H9 (cell line): Measurements from ENCODE around the gene SLC25A29. TPM values are rescaled to one million over a fixed set of nuclear protein-coding genes. Genes with fewer than 3 reads are reported as not detected.

Experiments used
- DNase-seq: peaks from one replicate; pipeline ENCODE4 v3.0.0-alpha.2; 2017
- H2AFZ ChIP-seq: one replicate; pipeline ENCODE4 v1.6.1; 2013; ENCODE audit warnings: mild to moderate bottlenecking, low read length, control low read depth, moderate library complexity
- H2AK5ac ChIP-seq: 2 replicates; pipeline ENCODE4 v1.6.1; 2013; ENCODE audit warnings: low read length, control low read depth, mixed read lengths; ENCODE audit not compliant: insufficient read length
- H2BK120ac ChIP-seq: one replicate; pipeline ENCODE4 v1.6.1; 2013; ENCODE audit warnings: low read depth, mild to moderate bottlenecking, low read length, control low read depth, inconsistent platforms; ENCODE audit not compliant: poor library complexity, severe bottlenecking
- H2BK12ac ChIP-seq: 2 replicates; pipeline ENCODE4 v1.6.1; 2013; ENCODE audit warnings: low read length, control low read depth, mixed read lengths, low read depth; ENCODE audit not compliant: insufficient read length
- H2BK15ac ChIP-seq: 2 replicates; pipeline ENCODE4 v1.6.1; 2013; ENCODE audit warnings: low read depth, low read length, control low read depth
- H2BK20ac ChIP-seq: one replicate; pipeline ENCODE4 v1.6.1; 2013; ENCODE audit warnings: low read depth, mild to moderate bottlenecking, low read length, control low read depth, inconsistent platforms; ENCODE audit not compliant: poor library complexity, severe bottlenecking
- H2BK5ac ChIP-seq: 2 replicates; pipeline ENCODE4 v1.6.1; 2013; ENCODE audit warnings: low read length, control low read depth, mixed read lengths; ENCODE audit not compliant: insufficient read length
- H3K14ac ChIP-seq: 2 replicates; pipeline ENCODE4 v1.6.1; 2013; ENCODE audit warnings: low read length, control low read depth; ENCODE audit not compliant: insufficient read depth
- H3K18ac ChIP-seq: 2 replicates; pipeline ENCODE4 v1.6.1; 2013; ENCODE audit warnings: low read depth, mild to moderate bottlenecking, mixed read lengths, low read length, control low read depth; ENCODE audit not compliant: insufficient read length
- H3K23ac ChIP-seq: 2 replicates; pipeline ENCODE4 v1.6.1; 2013; ENCODE audit warnings: low read length, control low read depth, mixed read lengths, low read depth; ENCODE audit not compliant: insufficient read length
- H3K23me2 ChIP-seq: 2 replicates; pipeline ENCODE4 v1.6.1; 2013; ENCODE audit warnings: low read depth, mild to moderate bottlenecking, mixed read lengths, low read length, control low read depth; ENCODE audit not compliant: insufficient read length, poor library complexity, severe bottlenecking
- H3K27ac ChIP-seq: 2 replicates; pipeline ENCODE4 v1.5.1; 2013; ENCODE audit warnings: low read length, control low read depth, mixed read lengths, low read depth; ENCODE audit not compliant: insufficient read length
- H3K27me3 ChIP-seq: 2 replicates; pipeline ENCODE4 v1.6.1; 2013; ENCODE audit warnings: low read length, control low read depth, inconsistent platforms; ENCODE audit not compliant: insufficient read depth
- H3K4ac ChIP-seq: 2 replicates; pipeline ENCODE4 v1.6.1; 2013; ENCODE audit warnings: low read depth, mild to moderate bottlenecking, control low read depth, inconsistent platforms, low read length, moderate library complexity
- H3K4me1 ChIP-seq: 2 replicates; pipeline ENCODE4 v1.6.1; 2013; ENCODE audit warnings: low read length, control low read depth, inconsistent platforms; ENCODE audit not compliant: insufficient read depth
- H3K4me2 ChIP-seq: 2 replicates; pipeline ENCODE4 v1.6.1; 2013; ENCODE audit warnings: low read length, control low read depth, mixed read lengths; ENCODE audit not compliant: insufficient read length, insufficient read depth
- H3K56ac ChIP-seq: 2 replicates; pipeline ENCODE4 v1.6.1; 2013; ENCODE audit warnings: low read depth, mild to moderate bottlenecking, mixed read lengths, low read length, control low read depth; ENCODE audit not compliant: insufficient read length
- H3K79me1 ChIP-seq: 2 replicates; pipeline ENCODE4 v1.6.1; 2013; ENCODE audit warnings: low read depth, mild to moderate bottlenecking, moderate library complexity, low read length, control low read depth, inconsistent platforms; ENCODE audit not compliant: insufficient read depth, poor library complexity, severe bottlenecking
- H3K79me2 ChIP-seq: 2 replicates; pipeline ENCODE4 v1.6.1; 2013; ENCODE audit warnings: low read length, control low read depth, inconsistent platforms; ENCODE audit not compliant: insufficient read depth
- H3K9ac ChIP-seq: 2 replicates; pipeline ENCODE4 v1.6.1; 2013; ENCODE audit warnings: low read length, control low read depth, mixed read lengths; ENCODE audit not compliant: insufficient read length; ENCODE audit errors: extremely low read depth
- H3K9me3 ChIP-seq: one replicate; pipeline ENCODE4 v1.6.1; 2013; ENCODE audit warnings: low read depth, low read length, inconsistent platforms; ENCODE audit not compliant: control insufficient read depth
- H3T11ph ChIP-seq: one replicate; pipeline ENCODE4 v1.6.1; 2013; ENCODE audit warnings: mild to moderate bottlenecking, low read length, control low read depth, inconsistent platforms
- H4K20me1 ChIP-seq: one replicate; pipeline ENCODE4 v1.6.1; 2013; ENCODE audit not compliant: control insufficient read depth, insufficient read length, insufficient read depth
- H4K5ac ChIP-seq: 2 replicates; pipeline ENCODE4 v1.6.1; 2013; ENCODE audit warnings: low read depth, mild to moderate bottlenecking, mixed read lengths, low read length, control low read depth; ENCODE audit not compliant: insufficient read length
- H4K8ac ChIP-seq: replicated peaks from 2 replicates; pipeline ENCODE4 v1.6.1; 2013; ENCODE audit warnings: low read length, control low read depth, mixed read lengths, low read depth; ENCODE audit not compliant: insufficient read length
- H4K91ac ChIP-seq: 2 replicates; pipeline ENCODE4 v1.6.1; 2013; ENCODE audit warnings: low read depth, mild to moderate bottlenecking, moderate library complexity, mixed read lengths, low read length, control low read depth; ENCODE audit not compliant: insufficient read length
- H3K27ac Mint-ChIP-seq, 3 experiments: 2 replicates in 2 of 3; 3 replicates in 1 of 3; pipeline ENCODE4 v1.8.0; 2020 to 2021; ENCODE audit warnings: mixed read lengths in 3 of 3, mild to moderate bottlenecking in 1 of 3, moderate library complexity in 1 of 3
- H3K27me3 Mint-ChIP-seq: 2 replicates; pipeline ENCODE4 v1.8.0; 2021; ENCODE audit warnings: low read depth, mild to moderate bottlenecking, moderate library complexity, mixed read lengths
- H3K36me3 Mint-ChIP-seq, 3 experiments: 2 replicates in 2 of 3; 3 replicates in 1 of 3; pipeline ENCODE4 v1.8.0; 2020 to 2021; ENCODE audit warnings: low read depth in 3 of 3, mixed read lengths in 3 of 3; ENCODE audit not compliant: insufficient read depth in 1 of 3
- H3K4me1 Mint-ChIP-seq, 2 experiments: 2 replicates each; pipeline ENCODE4 v1.8.0; 2020; ENCODE audit warnings: mixed read lengths in 2 of 2
- H3K4me3 Mint-ChIP-seq, 2 experiments: 2 replicates in 1 of 2; 3 replicates in 1 of 2; pipeline ENCODE4 v1.8.0; 2020 to 2021; ENCODE audit warnings: mild to moderate bottlenecking in 2 of 2, mixed read lengths in 2 of 2, moderate library complexity in 1 of 2
- H3K9me3 Mint-ChIP-seq, 2 experiments: 2 replicates in 1 of 2; 3 replicates in 1 of 2; pipeline ENCODE4 v1.8.0; 2020; ENCODE audit warnings: mild to moderate bottlenecking in 2 of 2, mixed read lengths in 2 of 2, moderate library complexity in 1 of 2
- CTCF ChIP-seq: fragments of 200-600 bp; sonication (generic); conservative IDR thresholded peaks from 3 replicates; pipeline ENCODE4 v1.8.0; 2021; ENCODE audit warnings: antibody characterized with exemption, mild to moderate bottlenecking
- WGBS: extraction: QIAGEN DNeasy Blood & Tissue Kit; methylation state at CpG from one replicate; pipeline ENCODE4 v1.1.7; 2013; ENCODE audit warnings: missing lambda C conversion rate, low lambda C conversion rate, mixed read lengths; ENCODE audit not compliant: insufficient read length; ENCODE audit errors: extremely low coverage; 5-methylcytosine and 5-hydroxymethylcytosine counted together
- total RNA-seq: library from RNA; stranded (reverse); gene quantifications from 2 replicates; pipeline ENCODE4 v1.2.1, GENCODE V29; 2021

Gene SLC25A29
- total RNA-seq, 1 experiment from 2014 or later, result 175 TPM

GRCh38 chr14:100320157-100320856, 14.1 kb upstream of the SLC25A29 start:
- Histone ChIP-seq H4K20me1 (no peaks in the 10 kb centered on the region), H2BK5ac (no peak overlapping the region), H3K4ac (no peak overlapping the region), H2BK20ac (no peak overlapping the region), H3K4me1 (no peaks in the 10 kb centered on the region), H3T11ph (no peak overlapping the region), H2AK5ac (no peak overlapping the region), H2AFZ (no peak overlapping the region), H3K23ac (no peak overlapping the region), H3K18ac (no peak overlapping the region), H3K56ac (no peak overlapping the region), H4K5ac (no peak overlapping the region), H2BK12ac (no peak overlapping the region), H3K23me2 (no peaks in the 10 kb centered on the region), H2BK15ac (no peak overlapping the region), H3K14ac (no peak overlapping the region), H3K27ac (no peak overlapping the region), H3K27me3 (no peaks in the 10 kb centered on the region), H3K79me2 (no peaks in the 10 kb centered on the region), H2BK120ac (no peak overlapping the region), H4K91ac (no peak overlapping the region), H3K79me1 (no peaks in the 10 kb centered on the region), H3K4me2 (no peak overlapping the region), H3K9me3 (no peaks in the 10 kb centered on the region), H4K8ac (no peak overlapping the region), H3K9ac (no peak overlapping the region)
- no peak for TF ChIP-seq CTCF
- DNase-seq, result no peak
- H3K36me3 Mint-ChIP-seq, result no peaks in the 10 kb centered on the region
- no peaks in the 10 kb centered on the region; a peak in 1 of 5 replicates for H3K9me3 Mint-ChIP-seq
- no peak overlapping the region for H3K4me3 Mint-ChIP-seq
- H3K27ac Mint-ChIP-seq, result no peak overlapping the region
- WGBS, result 100% methylated on average over 1 of the region's 12 CpGs
- peaks cover 9 to 12% of the 10 kb centered on the region in 2 experiments; a peak in 3 of 4 replicates for H3K4me1 Mint-ChIP-seq
- H3K27me3 Mint-ChIP-seq, result peaks cover 1% of the 10 kb centered on the region
